ENCODE data around the gene MOB3B.

- TF ChIP-seq CTCF (IDR thresholded peaks at IDR 0.05; ENCODE audit: low read depth, low read length, poor library complexity, severe bottlenecking) (no peak), EZH2phosphoT487 (IDR thresholded peaks at IDR 0.05; ENCODE audit: borderline replicate concordance, low read length) (no peak)
Measured at GRCh38 chr9:27310582-27310981, 219.0 kb downstream of the MOB3B start.
